ENCODE measurements around the gene SYNE1. TPM values are rescaled to one million over a fixed set of nuclear protein-coding genes. Genes with fewer than 3 reads are reported as not detected.

Gene SYNE1
- total and polyA plus RNA-seq, 10 of the 15 experiments (the other 5 are each of a cell fraction or from before 2014, with no cell fraction given): 2.3 to 28.7 (median 14.1) TPM

DNA sequence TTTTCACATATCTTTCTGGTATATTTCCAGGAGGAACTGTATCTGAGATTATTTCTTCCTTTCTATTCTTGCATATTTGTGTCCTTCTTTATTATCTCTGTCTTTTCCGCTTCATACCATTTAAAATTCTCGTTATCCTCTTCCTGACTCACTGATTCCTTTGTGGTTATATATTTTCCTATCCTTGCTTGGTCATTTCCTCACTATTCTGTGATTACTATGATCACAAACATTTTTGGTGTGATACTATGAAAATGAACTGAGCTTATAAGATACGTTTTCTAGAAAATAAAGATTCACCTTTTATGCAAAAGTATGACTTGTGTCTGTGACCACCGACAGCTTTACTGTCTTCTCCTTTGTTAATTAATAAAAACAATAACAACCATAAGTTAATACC is 34.0 kb upstream of the SYNE1 start:
- H4K20me1 ChIP-seq (ENCODE audit: control insufficient read depth, insufficient read depth): no peaks in the 10 kb centered on the region
- no peak for ATAC-seq
- ChIA-PET POLR2A (no interaction called here), SMC1A (ENCODE audit: uncharacterized antibody, unreplicated experiment) (interaction anchor here (1.1 kb wide), 1 partner anchor 118 kb away, joined by 3 read pairs; no protein-coding TSS in a partner anchor), RAD21 (ENCODE audit: unreplicated experiment) (no interaction called here), CTCF (interaction anchor here (1.2 to 2.2 kb wide), 2 partner anchors 28 to 119 kb away, joined by 3 to 6 read pairs; no protein-coding TSS in a partner anchor)
- H3K27ac ChIP-seq (ENCODE audit: control insufficient read depth, insufficient read depth): no peak overlapping the region
- BruUV-seq (replicated peaks): no TSS peak
- no peaks in the 10 kb centered on the region for H3K9me3 ChIP-seq (replicated peaks; ENCODE audit: control insufficient read depth, insufficient read depth, low read length)
- no peaks in the 10 kb centered on the region for H3K36me3 ChIP-seq (ENCODE audit: control insufficient read depth in 2 of 2, insufficient read depth in 2 of 2, low read length in 1 of 2)
- H3K27me3 ChIP-seq (replicated peaks in 1 of 2; ENCODE audit: control insufficient read depth in 2 of 2, insufficient read depth in 2 of 2, low read length in 1 of 2): no peaks in the 10 kb centered on the region
- 46% methylated on average over 4 of the region's 4 CpGs for WGBS (ENCODE audit: insufficient coverage, insufficient replicate concordance, low lambda C conversion rate, missing lambda C conversion rate)
- intact Hi-C loops (cut with micrococcal nuclease; ENCODE audit: unreplicated experiment) (no loop called here), in situ Hi-C loops (cut with MboI) (no loop called here)
- H2AFZ ChIP-seq (ENCODE audit: control insufficient read depth, low read depth, low read length): no peak overlapping the region
- no peak overlapping the region for H3K4me2 ChIP-seq (ENCODE audit: control insufficient read depth, insufficient read depth)
- no peak overlapping the region for H3K4me3 ChIP-seq
- H3K9ac ChIP-seq (ENCODE audit: control insufficient read depth, insufficient read depth, low read length): no peak overlapping the region
- TF ChIP-seq TARDBP (IDR thresholded peaks at IDR 0.05; ENCODE audit: borderline replicate concordance) (no peak), CBX3 (IDR thresholded peaks at IDR 0.05; ENCODE audit: borderline replicate concordance, low read depth) (no peak), POU2F2 (IDR thresholded peaks at IDR 0.05; ENCODE audit: borderline replicate concordance, low read depth, low read length) (no peak), NRF1 (conservative IDR thresholded peaks at IDR 0.05; ENCODE audit: low read depth, low read length) (no peak), JUND (IDR thresholded peaks at IDR 0.05; ENCODE audit: low read depth, low read length) (no peak), EZH2 (IDR thresholded peaks at IDR 0.05; ENCODE audit: borderline replicate concordance, control insufficient read depth, low read depth, low read length) (no peak), PBX3 (IDR thresholded peaks at IDR 0.05; ENCODE audit: insufficient replicate concordance, low read depth, low read length) (no peak), BRCA1 (IDR thresholded peaks at IDR 0.05; ENCODE audit: low read depth, low read length) (no peak), ATF7 (IDR thresholded peaks at IDR 0.05; ENCODE audit: low read depth) (no peak), RUNX3 (IDR thresholded peaks at IDR 0.05; ENCODE audit: low read length) (no peak), HDAC6 (IDR thresholded peaks at IDR 0.05; ENCODE audit: unreplicated experiment) (no peak), HDGF (IDR thresholded peaks at IDR 0.05) (no peak), EED (IDR thresholded peaks at IDR 0.05; ENCODE audit: low read depth) (no peak), SPI1 (IDR thresholded peaks at IDR 0.05; ENCODE audit: borderline replicate concordance, insufficient read depth, low read depth, low read length) (no peak), ZNF622 (IDR thresholded peaks at IDR 0.05) (no peak), ZNF24 (IDR thresholded peaks at IDR 0.05) (no peak), ZNF274 (IDR thresholded peaks at IDR 0.05; ENCODE audit: insufficient read depth, insufficient read length) (no peak)
- TF ChIP-seq, protein P1, sequence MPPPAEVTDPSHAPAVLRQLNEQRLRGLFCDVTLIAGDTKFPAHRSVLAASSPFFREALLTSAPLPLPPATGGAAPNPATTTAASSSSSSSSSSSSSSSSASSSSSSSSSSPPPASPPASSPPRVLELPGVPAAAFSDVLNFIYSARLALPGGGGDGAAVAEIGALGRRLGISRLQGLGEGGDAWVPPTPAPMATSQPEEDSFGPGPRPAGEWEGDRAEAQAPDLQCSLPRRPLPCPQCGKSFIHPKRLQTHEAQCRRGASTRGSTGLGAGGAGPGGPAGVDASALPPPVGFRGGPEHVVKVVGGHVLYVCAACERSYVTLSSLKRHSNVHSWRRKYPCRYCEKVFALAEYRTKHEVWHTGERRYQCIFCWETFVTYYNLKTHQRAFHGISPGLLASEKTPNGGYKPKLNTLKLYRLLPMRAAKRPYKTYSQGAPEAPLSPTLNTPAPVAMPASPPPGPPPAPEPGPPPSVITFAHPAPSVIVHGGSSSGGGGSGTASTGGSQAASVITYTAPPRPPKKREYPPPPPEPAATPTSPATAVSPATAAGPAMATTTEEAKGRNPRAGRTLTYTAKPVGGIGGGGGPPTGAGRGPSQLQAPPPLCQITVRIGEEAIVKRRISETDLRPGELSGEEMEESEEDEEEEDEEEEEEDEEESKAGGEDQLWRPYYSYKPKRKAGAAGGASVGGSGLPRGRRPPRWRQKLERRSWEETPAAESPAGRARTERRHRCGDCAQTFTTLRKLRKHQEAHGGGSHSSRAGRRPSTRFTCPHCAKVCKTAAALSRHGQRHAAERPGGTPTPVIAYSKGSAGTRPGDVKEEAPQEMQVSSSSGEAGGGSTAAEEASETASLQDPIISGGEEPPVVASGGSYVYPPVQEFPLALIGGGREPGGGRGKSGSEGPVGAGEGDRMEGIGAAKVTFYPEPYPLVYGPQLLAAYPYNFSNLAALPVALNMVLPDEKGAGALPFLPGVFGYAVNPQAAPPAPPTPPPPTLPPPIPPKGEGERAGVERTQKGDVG (CRISPR knock-in tag; IDR thresholded peaks at IDR 0.05): no peak
- H3K79me2 ChIP-seq (ENCODE audit: control insufficient read depth, insufficient read depth, low read length): no peaks in the 10 kb centered on the region
- DNase-seq (ENCODE audit: low read depth, low spot score): no peak
- no peaks in the 10 kb centered on the region for H3K4me1 ChIP-seq (ENCODE audit: control insufficient read depth, insufficient read depth, low read length)
- FAIRE-seq: no peak
